T follicular helper cell (primary cell): ENCODE data around the gene SARS1.
A peak's percentile ranks its signal among the peaks of the same experiment; 100 is the strongest.
"Not testable (repeated sequence)": the region's sequence is repeated elsewhere in the genome, so short reads cannot be mapped to it uniquely, and the experiment has no call there.

ENCODE experiments used
- DNase-seq: peaks from one replicate; pipeline ENCODE4 v3.0.0-alpha.2; 2020; ENCODE audit warnings: low read depth
- total RNA-seq, 2 experiments: gene quantifications; one replicate each; lab custom pipeline; 2026; lab: John Stamatoyannopoulos, UW

The SARS1 gene
- total RNA-seq = 267 to 426 reads per million in 2 experiments

DNA sequence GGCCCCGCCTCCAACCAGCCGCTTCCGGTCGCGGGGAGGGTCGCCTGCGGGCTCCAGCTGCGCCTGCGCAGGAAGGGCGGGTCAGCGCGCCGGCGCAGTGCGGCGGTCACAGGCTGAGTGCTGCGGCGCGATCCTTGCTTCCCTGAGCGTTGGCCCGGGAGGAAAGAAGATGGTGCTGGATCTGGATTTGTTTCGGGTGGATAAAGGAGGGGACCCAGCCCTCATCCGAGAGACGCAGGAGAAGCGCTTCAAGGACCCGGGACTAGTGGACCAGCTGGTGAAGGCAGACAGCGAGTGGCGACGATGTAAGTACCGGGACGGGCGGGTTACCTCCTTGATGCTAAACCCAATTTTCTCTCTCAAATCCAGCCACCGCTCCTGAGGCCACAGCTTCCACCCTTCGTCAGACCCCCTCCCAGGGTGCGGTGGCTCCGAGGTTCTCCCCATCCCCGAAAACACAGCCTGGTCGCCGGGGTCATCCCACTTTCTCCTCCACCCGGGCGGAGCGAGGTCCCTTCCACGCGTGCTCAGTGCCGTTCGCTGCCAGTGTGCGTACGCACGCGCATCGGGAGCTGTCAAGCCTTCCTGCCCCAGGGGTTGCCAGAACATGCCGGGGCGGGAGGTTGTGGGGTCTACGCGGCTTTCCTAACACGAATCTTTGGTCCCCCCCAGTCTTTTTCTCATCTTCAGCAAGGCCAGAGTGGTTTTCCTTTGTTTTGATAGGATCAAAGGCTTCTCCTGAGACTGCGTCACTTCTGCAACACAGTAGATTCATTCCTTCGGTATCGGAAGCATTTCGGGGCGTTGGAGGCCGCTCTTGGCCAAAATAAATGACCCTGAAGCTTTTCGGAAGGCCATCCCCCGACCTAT, at the start of gene SARS1:
Gene SARS1 (plus strand): TSS at position 95 of the 870 bp plus-strand sequence. CDS start 75 bp downstream, at position 170.
- peak; percentile 79 for DNase-seq

DNA sequence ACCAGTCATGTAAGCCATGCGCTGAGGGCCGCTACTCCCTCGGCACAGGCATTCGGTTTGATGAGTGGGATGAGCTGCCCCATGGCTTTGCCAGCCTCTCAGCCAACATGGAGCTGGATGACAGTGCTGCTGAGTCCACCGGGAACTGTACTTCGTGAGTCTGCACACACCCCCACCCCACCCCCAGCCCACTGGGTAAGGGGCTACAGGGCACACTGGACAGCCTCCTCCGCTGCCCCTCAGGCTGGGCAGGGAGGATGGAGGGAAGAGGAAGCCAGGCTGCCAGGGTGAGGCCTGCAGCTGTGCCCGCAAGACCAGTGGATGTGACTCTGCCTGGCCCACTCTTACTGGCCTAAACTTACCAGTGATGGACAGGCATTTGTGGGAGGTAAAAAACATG, 49.2 kb upstream of the SARS1 start:
- DNase-seq = no peak

DNA sequence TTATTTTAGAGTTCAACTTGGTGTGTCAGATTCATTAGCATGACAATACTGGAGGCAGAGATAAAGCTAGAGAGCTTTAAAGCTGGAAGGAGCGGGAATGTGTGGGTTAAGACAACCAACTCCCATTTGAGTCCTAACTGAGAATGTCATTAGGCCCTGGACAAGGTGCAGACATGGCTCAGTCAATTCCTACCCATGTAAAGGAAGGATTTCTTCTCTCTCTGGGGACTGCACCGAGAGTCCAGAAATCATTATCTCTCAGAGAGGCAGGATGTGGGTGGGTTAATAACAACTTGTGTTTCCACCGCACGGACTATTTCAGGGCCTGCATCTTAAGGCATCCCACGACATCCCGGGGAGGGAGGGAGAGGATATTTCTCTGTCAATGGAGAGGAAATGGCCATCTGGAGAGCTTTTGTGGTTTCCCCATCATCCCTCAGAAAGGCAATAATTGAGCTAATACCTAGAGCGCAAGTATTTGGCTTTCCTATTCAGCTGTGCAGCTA, 46.7 kb upstream of the SARS1 start:
- no peak for DNase-seq

DNA sequence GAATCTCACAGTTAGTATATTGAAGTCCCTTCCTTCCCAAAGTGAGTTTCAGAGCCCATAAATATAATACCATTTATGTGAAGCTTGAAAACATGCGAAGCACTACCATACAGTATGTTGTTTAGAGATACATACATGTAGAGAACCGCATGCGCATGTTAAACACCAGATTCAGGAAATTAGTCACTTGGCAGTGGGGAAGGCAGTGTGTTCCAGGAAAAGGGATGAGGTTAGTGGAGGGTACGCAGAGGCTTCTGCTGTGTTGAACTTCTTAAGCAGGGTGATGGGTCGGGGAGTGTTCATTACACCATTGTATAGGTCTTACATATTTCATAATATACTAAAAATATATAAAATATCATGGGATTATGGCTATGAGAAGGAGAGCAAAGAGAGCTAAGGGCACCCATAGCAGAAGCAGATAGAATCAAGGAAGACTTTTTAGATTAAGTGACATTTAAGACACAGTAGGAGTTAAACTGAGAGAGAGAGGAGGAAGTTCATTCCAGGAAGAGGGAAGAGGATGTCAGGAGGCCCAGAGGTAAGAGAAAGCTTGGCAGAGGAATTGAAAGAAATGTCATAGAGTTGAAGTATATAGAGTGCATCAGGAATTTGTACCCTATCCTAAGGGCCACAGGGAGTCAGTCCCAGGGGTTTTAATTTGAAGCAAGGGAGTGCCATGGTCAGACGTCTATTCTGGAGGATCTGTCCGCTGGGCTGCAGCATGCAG, 43.5 kb upstream of the SARS1 start:
- no peak for DNase-seq

DNA sequence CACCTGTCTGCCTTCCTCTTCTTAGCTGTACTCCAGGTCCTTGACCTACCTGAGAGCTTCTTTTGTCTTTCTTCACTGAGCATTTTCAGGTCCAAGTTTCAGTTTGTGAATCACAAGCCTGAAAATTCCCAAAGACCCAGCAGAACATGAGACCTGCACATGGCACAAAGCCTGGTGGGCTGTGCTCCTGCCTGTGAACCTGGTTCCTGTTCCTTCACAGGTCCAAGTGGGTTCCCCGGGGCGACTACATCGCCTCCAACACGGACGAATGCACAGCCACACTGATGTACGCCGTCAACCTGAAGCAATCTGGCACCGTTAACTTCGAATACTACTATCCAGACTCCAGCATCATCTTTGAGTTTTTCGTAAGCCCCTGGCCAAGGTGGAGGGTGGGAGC, 42.1 kb upstream of the SARS1 start:
- DNase-seq = no peak

DNA sequence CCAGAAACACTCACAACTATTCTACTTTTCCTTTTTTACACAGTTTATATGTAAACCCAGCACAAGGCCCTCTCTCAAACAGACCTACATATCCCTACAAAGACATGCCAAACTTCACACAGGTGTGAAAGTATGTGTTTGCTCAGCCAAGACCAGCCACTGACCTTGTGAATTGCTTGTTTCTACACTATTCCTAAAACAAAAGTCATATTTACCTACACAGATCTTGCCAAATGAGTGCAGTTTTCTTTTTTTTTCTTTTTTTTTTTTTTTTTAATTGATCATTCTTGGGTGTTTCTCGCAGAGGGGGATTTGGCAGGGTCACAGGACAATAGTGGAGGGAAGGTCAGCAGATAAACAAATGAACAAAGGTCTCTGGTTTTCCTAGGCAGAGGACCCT, 37.4 kb upstream of the SARS1 start:
- DNase-seq = not testable (repeated sequence)

DNA sequence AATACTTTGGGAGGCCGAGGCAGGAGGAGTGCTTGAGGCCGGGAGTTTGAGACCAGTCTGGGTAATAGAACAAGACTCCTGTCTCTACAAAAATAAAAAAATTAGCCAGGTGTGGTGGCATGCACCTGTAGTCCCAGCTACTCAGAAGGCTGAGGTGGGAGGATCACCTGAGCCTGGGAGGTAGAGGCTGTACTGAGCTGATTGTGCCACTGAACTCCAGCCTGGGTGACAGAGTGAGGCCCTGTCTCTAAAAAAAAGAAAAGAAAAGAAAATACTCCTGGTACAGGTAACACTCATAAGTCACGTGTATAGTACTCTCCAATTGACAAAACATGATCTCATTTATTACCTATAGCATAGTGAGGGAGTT, 33.0 kb upstream of the SARS1 start:
- not testable (repeated sequence) for DNase-seq

DNA sequence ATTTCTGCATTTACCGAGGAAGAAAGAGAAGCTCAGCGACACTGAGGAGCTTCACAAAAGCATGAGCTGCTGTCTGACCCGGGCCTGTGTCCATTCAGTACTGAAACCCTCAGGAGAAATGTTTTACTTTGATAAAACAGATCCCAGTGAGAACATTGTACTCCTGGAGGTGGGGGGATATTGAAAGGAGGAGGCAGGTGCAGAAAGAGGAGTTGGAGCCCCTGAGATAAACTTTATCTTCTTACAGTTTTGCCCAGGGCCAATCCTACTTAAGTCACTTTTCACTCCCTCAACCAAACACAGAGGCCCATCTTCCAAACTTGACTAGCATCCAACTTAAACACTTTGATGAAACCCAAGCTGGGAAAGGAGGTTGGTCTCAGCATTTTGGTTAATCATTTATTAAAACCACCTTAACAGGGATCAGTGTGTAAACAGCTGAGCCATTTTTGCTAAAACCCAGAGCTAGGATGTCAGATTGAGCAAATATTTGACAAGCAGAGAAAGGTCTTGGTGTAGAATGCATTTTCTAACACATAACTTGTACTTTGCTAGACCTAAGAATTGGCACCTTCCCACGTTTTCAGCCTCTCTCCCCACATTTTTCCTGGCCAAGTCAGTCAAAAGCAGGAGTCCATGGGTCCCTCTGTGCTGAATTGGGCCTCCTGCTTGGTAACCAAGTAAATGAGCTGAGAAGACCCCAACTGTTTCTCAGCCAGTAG, 32.5 kb upstream of the SARS1 start:
- no peak for DNase-seq

- DNase-seq = no peak
Observed at GRCh38 chr1:109181807-109182163, 31.9 kb upstream of the SARS1 start.

DNA sequence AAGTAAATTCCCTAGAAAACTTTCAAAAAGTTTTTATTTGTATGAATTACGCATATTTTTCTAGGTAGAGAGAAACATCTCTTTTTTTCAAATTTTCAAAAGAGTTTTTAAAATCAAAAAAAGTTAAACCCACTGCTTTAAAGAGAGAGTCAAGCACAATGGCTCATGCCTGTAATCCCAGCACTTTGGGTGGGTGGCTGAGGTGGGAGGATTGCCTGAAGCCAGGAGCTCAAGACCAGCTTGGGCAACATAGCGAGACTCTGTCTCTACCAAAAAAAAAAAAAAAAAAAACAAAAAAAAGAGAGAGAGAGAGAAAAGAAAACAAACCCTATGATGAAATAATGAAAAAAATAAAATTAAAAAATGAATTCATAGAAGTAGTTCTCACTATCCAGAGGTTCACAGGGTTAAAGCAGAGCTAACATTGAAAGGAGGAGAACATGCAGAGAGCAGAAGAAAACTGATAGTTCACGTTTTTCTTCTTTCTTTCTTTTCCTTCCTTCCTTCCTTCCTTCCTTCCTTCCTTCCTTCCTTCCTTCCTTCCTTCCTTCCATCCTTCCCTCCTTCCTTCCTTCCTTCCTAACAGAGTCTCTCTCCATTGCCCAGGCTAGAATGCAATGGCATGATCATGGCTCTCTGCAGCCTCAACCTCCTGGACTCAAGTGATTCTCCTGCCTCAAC, 30.5 kb upstream of the SARS1 start:
- no peak for DNase-seq

- no peak for DNase-seq
Observed at GRCh38 chr1:109184687-109185086, 29.0 kb upstream of the SARS1 start.

DNA sequence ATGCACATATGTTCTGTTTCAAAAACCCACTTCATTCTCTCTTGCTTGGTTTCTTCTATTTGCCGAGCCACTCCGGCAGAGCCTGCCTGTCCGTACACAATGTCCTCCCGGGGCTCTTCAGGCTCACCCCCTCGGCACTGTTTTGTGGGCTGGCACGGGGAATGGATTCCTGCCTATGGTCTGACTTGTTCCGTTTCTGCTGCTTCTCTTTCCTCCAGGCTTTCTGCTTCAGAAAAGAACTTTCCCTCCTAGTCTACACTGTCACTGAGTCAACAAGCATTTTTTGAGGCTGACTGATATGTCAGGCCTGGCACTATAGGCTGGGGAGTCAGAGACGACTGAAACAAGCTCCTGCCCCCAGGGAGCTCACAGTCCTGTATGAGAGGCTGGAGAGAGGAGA, 28.4 kb upstream of the SARS1 start:
- no peak for DNase-seq

DNA sequence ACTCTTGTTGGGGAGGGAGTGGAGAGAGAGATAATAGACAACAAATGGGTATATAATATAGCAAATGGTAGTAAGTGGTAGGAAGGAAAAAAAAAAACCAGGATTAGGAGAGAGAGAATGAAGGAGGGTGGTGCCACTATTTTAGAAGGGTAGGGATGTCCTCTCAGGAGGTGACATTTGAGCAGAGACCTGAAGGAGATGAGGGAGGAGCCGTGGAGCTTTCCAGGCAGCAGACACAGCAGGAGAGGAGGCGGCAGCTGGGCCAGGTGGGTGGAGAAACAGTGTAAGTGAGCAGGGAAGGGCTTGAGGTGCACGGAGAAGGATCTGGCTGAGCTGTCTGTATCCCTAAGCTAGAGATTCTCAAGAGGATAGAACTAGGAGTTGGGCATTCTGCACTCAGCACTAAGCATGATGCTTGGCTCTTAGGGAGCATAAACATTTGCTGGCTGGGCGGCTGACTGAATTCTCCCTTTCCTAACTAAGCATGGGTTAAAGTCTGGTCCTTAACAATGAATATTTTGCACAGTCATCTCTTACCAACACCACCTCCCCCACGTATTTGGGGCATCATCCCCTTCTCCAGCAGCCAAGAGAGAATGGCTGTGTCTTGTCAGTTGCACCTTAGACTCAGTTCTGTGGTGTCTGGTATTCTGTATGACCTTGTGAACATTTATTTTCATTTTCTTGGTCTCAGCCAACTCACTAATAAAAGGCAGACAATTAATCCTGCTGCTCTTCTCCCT, 27.6 kb upstream of the SARS1 start:
- DNase-seq = no peak

DNA sequence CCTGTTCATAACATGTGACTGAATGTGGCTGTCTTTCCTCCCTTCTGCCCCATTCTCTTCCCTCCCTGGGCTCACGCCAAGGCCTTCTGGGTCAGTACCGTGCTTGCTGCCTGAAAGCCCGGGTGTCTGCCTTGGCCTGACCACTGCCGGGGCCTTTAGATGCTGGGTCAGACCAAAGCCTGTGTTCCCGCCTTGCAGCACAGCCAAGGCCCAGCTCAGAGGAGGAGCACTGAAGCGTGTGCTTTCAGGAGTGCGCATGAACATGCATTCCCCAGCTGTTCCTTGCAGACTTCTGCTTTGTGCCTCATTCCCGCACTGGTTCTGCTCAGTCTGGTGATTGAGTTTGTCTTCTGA, 27.0 kb upstream of the SARS1 start:
- no peak for DNase-seq

DNA sequence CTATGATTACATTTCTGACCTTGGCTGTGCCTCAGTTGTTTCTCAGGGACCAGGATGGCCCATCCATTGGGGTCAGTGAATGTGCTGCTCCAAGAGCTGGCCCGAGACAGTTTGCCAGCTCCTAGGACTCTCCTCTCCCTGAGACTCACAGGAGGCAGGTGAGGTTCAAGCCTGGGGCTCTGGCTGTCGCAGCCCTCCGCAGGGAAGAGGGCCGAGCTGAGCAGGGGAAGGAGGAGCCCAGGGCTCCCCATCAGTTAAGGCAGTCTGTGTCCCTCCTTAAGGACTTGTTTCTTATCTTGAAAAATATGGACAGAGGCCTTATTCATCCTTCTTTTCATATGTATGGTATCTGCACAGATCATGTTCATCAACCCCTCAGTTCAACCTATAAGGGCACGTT, 26.6 kb upstream of the SARS1 start:
- no peak for DNase-seq

GRCh38 chr1:109188200-109188599, 25.5 kb upstream of the SARS1 start:
- no peak for DNase-seq

DNA sequence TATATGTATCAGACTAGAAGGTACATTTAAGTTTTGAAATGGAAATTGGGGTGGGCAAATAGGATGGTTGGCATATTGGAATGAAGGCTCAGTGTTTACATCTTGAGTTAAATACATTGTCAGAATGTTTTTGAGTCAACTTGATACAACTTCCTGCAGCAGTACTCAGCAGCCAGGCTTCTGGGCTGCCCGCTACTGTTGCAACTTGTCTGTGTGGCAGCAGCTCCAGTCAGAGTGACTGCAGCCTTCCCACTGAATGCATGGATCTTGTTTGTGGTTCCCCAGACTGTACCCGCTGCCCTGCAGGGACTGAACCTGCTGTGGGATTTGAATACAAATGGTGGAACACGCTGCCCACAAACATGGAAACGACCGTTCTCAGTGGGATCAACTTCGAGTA, 24.9 kb upstream of the SARS1 start:
- DNase-seq = no peak

GRCh38 chr1:109190189-109190588, 23.5 kb upstream of the SARS1 start:
- no peak for DNase-seq

DNA sequence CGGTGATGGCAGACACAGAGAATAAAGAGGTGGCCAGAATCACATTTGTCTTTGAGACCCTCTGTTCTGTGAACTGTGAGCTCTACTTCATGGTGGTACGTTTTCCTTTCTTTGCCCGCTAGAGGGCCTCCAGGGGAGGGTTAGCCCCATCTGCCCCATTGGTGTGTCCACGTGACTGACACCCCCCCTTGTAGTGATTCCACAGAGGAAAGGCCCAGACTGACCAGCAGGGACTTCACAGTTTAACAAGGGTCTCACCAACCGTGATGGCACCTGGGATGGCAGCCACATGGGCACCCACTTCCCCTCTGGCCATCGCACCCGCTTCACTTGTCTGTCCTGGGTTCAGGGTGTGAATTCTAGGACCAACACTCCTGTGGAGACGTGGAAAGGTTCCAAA, 22.3 kb upstream of the SARS1 start:
- DNase-seq = no peak

DNA sequence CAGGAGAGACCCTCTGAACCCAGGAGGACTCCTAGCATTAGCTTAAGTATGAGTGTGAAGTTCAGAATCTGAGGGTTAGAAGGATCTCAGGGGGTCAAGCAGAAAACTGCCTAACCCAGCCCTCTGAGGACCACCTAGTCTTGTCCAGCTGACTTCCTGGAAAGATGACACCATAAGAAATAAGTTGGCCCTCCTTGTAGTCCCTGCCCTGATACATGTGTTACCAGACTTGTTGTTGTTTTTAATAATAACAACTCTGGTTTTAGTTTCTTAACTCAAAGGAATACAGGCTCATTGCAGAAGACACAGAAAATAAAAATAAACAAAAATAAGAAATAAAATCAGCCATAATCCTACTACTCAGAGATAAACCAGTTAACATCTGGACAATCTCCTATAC, 21.8 kb upstream of the SARS1 start:
- DNase-seq = no peak

DNA sequence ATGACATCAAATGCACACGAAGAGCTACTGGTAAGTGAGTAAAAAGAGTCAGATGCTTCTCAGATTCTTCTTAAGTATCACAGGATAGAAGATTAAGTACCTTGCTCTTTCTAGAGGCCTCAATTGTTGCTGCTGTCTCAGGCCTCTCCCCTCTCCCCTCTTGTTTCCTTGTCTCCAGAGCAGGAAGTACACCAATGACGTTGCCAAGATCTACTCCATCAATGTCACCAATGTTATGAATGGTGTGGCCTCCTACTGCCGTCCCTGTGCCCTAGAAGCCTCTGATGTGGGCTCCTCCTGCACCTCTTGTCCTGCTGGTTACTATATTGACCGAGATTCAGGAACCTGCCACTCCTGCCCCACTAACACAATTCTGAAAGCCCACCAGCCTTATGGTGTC, 21.3 kb upstream of the SARS1 start:
- no peak for DNase-seq
